Adipocyte (in vitro differentiated cells): ENCODE measurements around the gene TSEN15.

Source experiments
- DNase-seq: peaks from one replicate; pipeline ENCODE4 v3.0.0-alpha.2; 2015; ENCODE audit warnings: low read depth
- H3K27me3 ChIP-seq: replicated peaks from 2 replicates; pipeline ENCODE4 v1.7.0; 2013; ENCODE audit warnings: mild to moderate bottlenecking, low read length, moderate library complexity; ENCODE audit not compliant: control insufficient read depth, insufficient read depth
- H3K36me3 ChIP-seq: 2 replicates; pipeline ENCODE4 v1.7.0; 2013; ENCODE audit warnings: low read length, mild to moderate bottlenecking, moderate library complexity; ENCODE audit not compliant: control insufficient read depth, insufficient read depth, severe bottlenecking
- H3K4me1 ChIP-seq: 2 replicates; pipeline ENCODE4 v1.7.0; 2013; ENCODE audit warnings: mild to moderate bottlenecking, low read length, moderate library complexity; ENCODE audit not compliant: control insufficient read depth, insufficient read depth
- H3K4me3 ChIP-seq: 2 replicates; pipeline ENCODE4 v1.7.0; 2013; ENCODE audit warnings: mild to moderate bottlenecking, low read length, moderate library complexity
- H3K9ac ChIP-seq: 2 replicates; pipeline ENCODE4 v1.7.0; 2013; ENCODE audit warnings: mild to moderate bottlenecking, low read length, moderate library complexity
- H3K9me3 ChIP-seq: 2 replicates; pipeline ENCODE4 v1.7.0; 2013; ENCODE audit warnings: mild to moderate bottlenecking, low read length, moderate library complexity; ENCODE audit not compliant: control insufficient read depth

TSEN15 gene

GRCh38 chr1:184020328-184020727 is 31.2 kb upstream of the TSEN15 start:
- no peaks in the 10 kb centered on the region for H3K36me3 ChIP-seq
- peaks cover 10% of the 10 kb centered on the region for H3K4me1 ChIP-seq
- DNase-seq = no peak
- H3K27me3 ChIP-seq = no peaks in the 10 kb centered on the region
- H3K4me3 ChIP-seq = no peak overlapping the region
- no peak overlapping the region for H3K9ac ChIP-seq
- no peaks in the 10 kb centered on the region for H3K9me3 ChIP-seq

- Histone ChIP-seq H3K27me3 (no peaks in the 10 kb centered on the region), H3K36me3 (no peaks in the 10 kb centered on the region), H3K4me3 (no peak overlapping the region), H3K4me1 (peaks cover 10% of the 10 kb centered on the region), H3K9ac (no peak overlapping the region), H3K9me3 (no peaks in the 10 kb centered on the region)
- no peak for DNase-seq
Observed at GRCh38 chr1:184020855-184021254, 30.7 kb upstream of the TSEN15 start.

- H3K36me3 ChIP-seq = no peaks in the 10 kb centered on the region
- H3K4me1 ChIP-seq = peaks cover 10% of the 10 kb centered on the region
- H3K9me3 ChIP-seq = no peaks in the 10 kb centered on the region
- DNase-seq = no peak
- no peak overlapping the region for H3K4me3 ChIP-seq
- no peak overlapping the region for H3K9ac ChIP-seq
- H3K27me3 ChIP-seq = no peaks in the 10 kb centered on the region
Observed at GRCh38 chr1:184021728-184022127, 29.8 kb upstream of the TSEN15 start.

- DNase-seq = peak; percentile 86
- H3K27me3 ChIP-seq = no peaks in the 10 kb centered on the region
- peaks cover 10% of the 10 kb centered on the region for H3K4me1 ChIP-seq
- H3K9ac ChIP-seq = no peak overlapping the region
- H3K9me3 ChIP-seq = no peaks in the 10 kb centered on the region
- no peak overlapping the region for H3K4me3 ChIP-seq
- H3K36me3 ChIP-seq = no peaks in the 10 kb centered on the region
Observed at GRCh38 chr1:184022668-184023067, 28.9 kb upstream of the TSEN15 start.

- Histone ChIP-seq H3K27me3 (no peaks in the 10 kb centered on the region), H3K9me3 (no peaks in the 10 kb centered on the region), H3K4me3 (no peak overlapping the region), H3K9ac (no peak overlapping the region), H3K4me1 (peaks cover 15% of the 10 kb centered on the region), H3K36me3 (no peaks in the 10 kb centered on the region)
- DNase-seq = peak; percentile 16
Observed at GRCh38 chr1:184023171-184023570, 28.4 kb upstream of the TSEN15 start.

- Histone ChIP-seq H3K4me1 (peaks cover 20% of the 10 kb centered on the region), H3K9ac (no peak overlapping the region), H3K27me3 (no peaks in the 10 kb centered on the region), H3K36me3 (no peaks in the 10 kb centered on the region), H3K9me3 (no peaks in the 10 kb centered on the region), H3K4me3 (no peak overlapping the region)
- DNase-seq = peak; percentile 97
Observed at GRCh38 chr1:184025242-184025675, 26.3 kb upstream of the TSEN15 start.

- H3K9ac ChIP-seq = no peak overlapping the region
- no peak for DNase-seq
- no peaks in the 10 kb centered on the region for H3K36me3 ChIP-seq
- no peaks in the 10 kb centered on the region for H3K27me3 ChIP-seq
- H3K4me1 ChIP-seq = peaks cover 22% of the 10 kb centered on the region
- no peaks in the 10 kb centered on the region for H3K9me3 ChIP-seq
- H3K4me3 ChIP-seq = no peak overlapping the region
Observed at GRCh38 chr1:184027826-184028695, 23.5 kb upstream of the TSEN15 start.

GRCh38 chr1:184028854-184029623 is 22.5 kb upstream of the TSEN15 start:
- Histone ChIP-seq H3K9me3 (no peaks in the 10 kb centered on the region), H3K9ac (no peak overlapping the region), H3K4me3 (no peak overlapping the region), H3K27me3 (no peaks in the 10 kb centered on the region), H3K4me1 (peaks cover 22% of the 10 kb centered on the region), H3K36me3 (no peaks in the 10 kb centered on the region)
- no peak for DNase-seq

GRCh38 chr1:184030433-184031091 is 21.0 kb upstream of the TSEN15 start:
- DNase-seq = no peak
- Histone ChIP-seq H3K27me3 (no peaks in the 10 kb centered on the region), H3K9me3 (no peaks in the 10 kb centered on the region), H3K4me3 (no peak overlapping the region), H3K36me3 (no peaks in the 10 kb centered on the region), H3K9ac (no peak overlapping the region), H3K4me1 (peaks cover 15% of the 10 kb centered on the region)

- Histone ChIP-seq H3K9ac (no peak overlapping the region), H3K27me3 (no peaks in the 10 kb centered on the region), H3K4me1 (peaks cover 15% of the 10 kb centered on the region), H3K4me3 (no peak overlapping the region), H3K36me3 (no peaks in the 10 kb centered on the region), H3K9me3 (no peaks in the 10 kb centered on the region)
- DNase-seq = no peak
Observed at GRCh38 chr1:184031092-184031408, 20.5 kb upstream of the TSEN15 start.

GRCh38 chr1:184031409-184032107 is 20.0 kb upstream of the TSEN15 start:
- Histone ChIP-seq H3K9ac (no peak overlapping the region), H3K4me3 (no peak overlapping the region), H3K9me3 (no peaks in the 10 kb centered on the region), H3K4me1 (peaks cover 15% of the 10 kb centered on the region), H3K27me3 (no peaks in the 10 kb centered on the region), H3K36me3 (no peaks in the 10 kb centered on the region)
- no peak for DNase-seq
